ENCODE data around the gene CAMTA1.

Gene CAMTA1

GRCh38 chr1:6880951-6881690 is 95.9 kb downstream of the CAMTA1 start:
- no peak for DNase-seq

- no peak for DNase-seq
Observed at GRCh38 chr1:6882414-6882813, 97.2 kb downstream of the CAMTA1 start.

GRCh38 chr1:6884652-6885153 is 99.4 kb downstream of the CAMTA1 start:
- DNase-seq, result no peak

- DNase-seq, result no peak
Observed at GRCh38 chr1:6885426-6885825, 100.2 kb downstream of the CAMTA1 start.

GRCh38 chr1:6886523-6886922 is 101.3 kb downstream of the CAMTA1 start:
- DNase-seq, result no peak

GRCh38 chr1:6888268-6888667 is 103.0 kb downstream of the CAMTA1 start:
- no peak for DNase-seq

- no peak for DNase-seq
Observed at GRCh38 chr1:6888870-6889269, 103.6 kb downstream of the CAMTA1 start.

- peak; percentile 24 for DNase-seq
Observed at GRCh38 chr1:6889875-6890480, 104.7 kb downstream of the CAMTA1 start.

GRCh38 chr1:6890686-6891085 is 105.4 kb downstream of the CAMTA1 start:
- DNase-seq, result no peak

GRCh38 chr1:6891781-6892579 is 106.7 kb downstream of the CAMTA1 start:
- DNase-seq, result no peak

- DNase-seq, result no peak
Observed at GRCh38 chr1:6893388-6893787, 108.1 kb downstream of the CAMTA1 start.

GRCh38 chr1:6897138-6897537 is 111.9 kb downstream of the CAMTA1 start:
- no peak for DNase-seq

- no peak for DNase-seq
Observed at GRCh38 chr1:6898974-6899539, 113.8 kb downstream of the CAMTA1 start.

GRCh38 chr1:6899621-6900020 is 114.4 kb downstream of the CAMTA1 start:
- no peak for DNase-seq

GRCh38 chr1:6902153-6902552 is 116.9 kb downstream of the CAMTA1 start:
- DNase-seq, result no peak

- no peak for DNase-seq
Observed at GRCh38 chr1:6904476-6905170, 119.4 kb downstream of the CAMTA1 start.

- DNase-seq, result no peak
Observed at GRCh38 chr1:6905331-6905730, 120.1 kb downstream of the CAMTA1 start.

GRCh38 chr1:6905790-6906189 is 120.5 kb downstream of the CAMTA1 start:
- DNase-seq, result no peak

GRCh38 chr1:6906783-6907182 is 121.5 kb downstream of the CAMTA1 start:
- no peak for DNase-seq

- DNase-seq, result no peak
Observed at GRCh38 chr1:6907201-6907600, 121.9 kb downstream of the CAMTA1 start.

- DNase-seq, result no peak
Observed at GRCh38 chr1:6907676-6908434, 122.6 kb downstream of the CAMTA1 start.

GRCh38 chr1:6909401-6909800 is 124.1 kb downstream of the CAMTA1 start:
- no peak for DNase-seq

Data from NCI-H1105 treated with DMSO at 0.1 percent for 48 hours (cell line).